ENCODE data around the gene PRDM4. TPM values are rescaled to one million over a fixed set of nuclear protein-coding genes. Genes with fewer than 3 reads are reported as not detected.

Gene PRDM4
- total and polyA plus RNA-seq, 4 donors: 2.3 to 7.5 (median 5.6) TPM

DNA sequence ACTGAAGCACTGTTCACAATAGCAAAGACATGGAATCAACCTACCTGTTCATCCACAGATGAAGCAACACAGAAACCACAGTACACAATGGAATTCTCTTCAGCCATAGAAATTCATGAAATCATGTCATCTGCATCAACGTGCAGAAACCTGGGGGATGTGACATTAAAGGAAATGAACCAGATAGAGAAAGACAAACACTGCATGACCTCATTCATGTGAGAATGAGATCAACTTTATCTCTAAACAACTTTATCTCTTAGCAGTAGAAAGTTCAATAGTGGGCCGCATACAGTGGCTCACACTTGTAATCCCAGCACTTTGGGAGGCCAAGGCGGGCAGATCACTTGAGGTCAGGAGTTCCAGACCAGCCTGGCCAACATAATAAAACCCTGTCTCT is 33.5 kb upstream of the PRDM4 start:
- no peak for TF ChIP-seq NR2F2 (IDR thresholded peaks at IDR 0.05)
- TF ChIP-seq, protein P1, sequence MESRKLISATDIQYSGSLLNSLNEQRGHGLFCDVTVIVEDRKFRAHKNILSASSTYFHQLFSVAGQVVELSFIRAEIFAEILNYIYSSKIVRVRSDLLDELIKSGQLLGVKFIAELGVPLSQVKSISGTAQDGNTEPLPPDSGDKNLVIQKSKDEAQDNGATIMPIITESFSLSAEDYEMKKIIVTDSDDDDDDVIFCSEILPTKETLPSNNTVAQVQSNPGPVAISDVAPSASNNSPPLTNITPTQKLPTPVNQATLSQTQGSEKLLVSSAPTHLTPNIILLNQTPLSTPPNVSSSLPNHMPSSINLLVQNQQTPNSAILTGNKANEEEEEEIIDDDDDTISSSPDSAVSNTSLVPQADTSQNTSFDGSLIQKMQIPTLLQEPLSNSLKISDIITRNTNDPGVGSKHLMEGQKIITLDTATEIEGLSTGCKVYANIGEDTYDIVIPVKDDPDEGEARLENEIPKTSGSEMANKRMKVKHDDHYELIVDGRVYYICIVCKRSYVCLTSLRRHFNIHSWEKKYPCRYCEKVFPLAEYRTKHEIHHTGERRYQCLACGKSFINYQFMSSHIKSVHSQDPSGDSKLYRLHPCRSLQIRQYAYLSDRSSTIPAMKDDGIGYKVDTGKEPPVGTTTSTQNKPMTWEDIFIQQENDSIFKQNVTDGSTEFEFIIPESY (IDR thresholded peaks at IDR 0.05): no peak
- no peak for TF ChIP-seq GABPA (IDR thresholded peaks at IDR 0.05 in 1 of 2, conservative IDR thresholded peaks at IDR 0.05 in 1 of 2)
- no peak for TF ChIP-seq RAD21 (IDR thresholded peaks at IDR 0.05)
- TF ChIP-seq, protein P2, sequence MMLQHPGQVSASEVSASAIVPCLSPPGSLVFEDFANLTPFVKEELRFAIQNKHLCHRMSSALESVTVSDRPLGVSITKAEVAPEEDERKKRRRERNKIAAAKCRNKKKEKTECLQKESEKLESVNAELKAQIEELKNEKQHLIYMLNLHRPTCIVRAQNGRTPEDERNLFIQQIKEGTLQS (IDR thresholded peaks at IDR 0.05): no peak
- TF ChIP-seq FOXA2 (IDR thresholded peaks at IDR 0.05): no peak
- Histone ChIP-seq H3K36me3 (ENCODE audit: control insufficient read depth in 4 of 4, insufficient read depth in 3 of 4, low read depth in 1 of 4, low read length in 3 of 4) (no peaks in the 10 kb centered on the region), H3K4me1 (ENCODE audit: control insufficient read depth in 4 of 4, insufficient read depth in 4 of 4, low read length in 3 of 4) (peaks cover 0 to 4% (median 0%) of the 10 kb centered on the region in 4 donors), H3K9ac (ENCODE audit: low read depth in 1 of 2, low read length in 2 of 2) (no peak overlapping the region), H3K27me3 (ENCODE audit: control insufficient read depth in 4 of 4, insufficient read depth in 4 of 4, low read length in 3 of 4) (peaks cover 0 to 5% (median 2%) of the 10 kb centered on the region in 4 donors), H3K9me3 (ENCODE audit: control insufficient read depth in 4 of 4, low read length in 3 of 4) (no peaks in the 10 kb centered on the region), H3K27ac (ENCODE audit: low read depth in 1 of 2, low read length in 2 of 2) (no peak overlapping the region), H3K4me3 (ENCODE audit: low read depth in 1 of 3, low read length in 3 of 3) (no peak overlapping the region)
- no peak for DNase-seq (ENCODE audit: low spot score)
- 47% methylated on average over 3 of the region's 3 CpGs for WGBS

DNA sequence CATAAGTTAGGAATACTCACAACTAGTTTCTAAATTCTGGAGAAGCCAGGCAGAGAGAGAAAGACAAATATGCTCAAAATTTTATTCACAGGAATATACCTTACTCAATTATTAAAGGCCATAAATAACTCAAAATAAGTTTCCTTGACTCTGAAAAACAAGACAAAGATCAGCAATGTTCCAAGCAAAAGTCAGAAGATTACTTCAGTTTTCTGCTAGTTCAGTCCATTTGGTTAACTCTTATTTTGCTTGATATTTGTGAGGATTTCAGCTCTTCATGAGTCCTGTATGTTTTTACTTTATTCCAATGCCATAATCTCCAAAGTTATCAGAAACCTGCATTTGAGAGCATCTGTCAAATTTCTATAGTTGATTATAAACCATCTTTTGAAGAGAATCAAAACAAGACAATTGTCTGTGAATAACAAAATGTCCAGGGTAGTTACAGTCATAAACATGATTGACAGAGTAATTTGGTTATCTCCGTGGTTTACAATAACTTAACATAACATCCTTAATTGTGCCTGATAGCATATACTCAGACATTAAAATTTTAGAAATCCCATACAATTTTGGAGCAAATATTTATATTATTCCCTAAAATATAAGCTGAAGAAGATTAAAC is 30.6 kb upstream of the PRDM4 start:
- Histone ChIP-seq H3K9ac (ENCODE audit: low read depth in 1 of 2, low read length in 2 of 2) (no peak overlapping the region), H3K27ac (ENCODE audit: low read depth in 1 of 2, low read length in 2 of 2) (no peak overlapping the region), H3K9me3 (ENCODE audit: control insufficient read depth in 4 of 4, low read length in 3 of 4) (no peaks in the 10 kb centered on the region), H3K4me3 (ENCODE audit: low read depth in 1 of 3, low read length in 3 of 3) (no peak overlapping the region), H3K27me3 (ENCODE audit: control insufficient read depth in 4 of 4, insufficient read depth in 4 of 4, low read length in 3 of 4) (peaks cover 0 to 5% (median 2%) of the 10 kb centered on the region in 4 donors), H3K36me3 (ENCODE audit: control insufficient read depth in 4 of 4, insufficient read depth in 3 of 4, low read depth in 1 of 4, low read length in 3 of 4) (no peaks in the 10 kb centered on the region), H3K4me1 (ENCODE audit: control insufficient read depth in 4 of 4, insufficient read depth in 4 of 4, low read length in 3 of 4) (peaks cover 0 to 10% (median 5%) of the 10 kb centered on the region in 4 donors)
- TF ChIP-seq FOXA1 (IDR thresholded peaks at IDR 0.05) (no peak), HNF4A (conservative IDR thresholded peaks at IDR 0.05) (no peak), GABPA (IDR thresholded peaks at IDR 0.05 in 1 of 2, conservative IDR thresholded peaks at IDR 0.05 in 1 of 2) (no peak)
- TF ChIP-seq, protein P3, sequence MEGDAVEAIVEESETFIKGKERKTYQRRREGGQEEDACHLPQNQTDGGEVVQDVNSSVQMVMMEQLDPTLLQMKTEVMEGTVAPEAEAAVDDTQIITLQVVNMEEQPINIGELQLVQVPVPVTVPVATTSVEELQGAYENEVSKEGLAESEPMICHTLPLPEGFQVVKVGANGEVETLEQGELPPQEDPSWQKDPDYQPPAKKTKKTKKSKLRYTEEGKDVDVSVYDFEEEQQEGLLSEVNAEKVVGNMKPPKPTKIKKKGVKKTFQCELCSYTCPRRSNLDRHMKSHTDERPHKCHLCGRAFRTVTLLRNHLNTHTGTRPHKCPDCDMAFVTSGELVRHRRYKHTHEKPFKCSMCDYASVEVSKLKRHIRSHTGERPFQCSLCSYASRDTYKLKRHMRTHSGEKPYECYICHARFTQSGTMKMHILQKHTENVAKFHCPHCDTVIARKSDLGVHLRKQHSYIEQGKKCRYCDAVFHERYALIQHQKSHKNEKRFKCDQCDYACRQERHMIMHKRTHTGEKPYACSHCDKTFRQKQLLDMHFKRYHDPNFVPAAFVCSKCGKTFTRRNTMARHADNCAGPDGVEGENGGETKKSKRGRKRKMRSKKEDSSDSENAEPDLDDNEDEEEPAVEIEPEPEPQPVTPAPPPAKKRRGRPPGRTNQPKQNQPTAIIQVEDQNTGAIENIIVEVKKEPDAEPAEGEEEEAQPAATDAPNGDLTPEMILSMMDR (IDR thresholded peaks at IDR 0.05; ENCODE audit: low read depth, low read length, missing input control): no peak
- DNase-seq (ENCODE audit: low spot score): no peak
- WGBS: 74% methylated on average over 1 of the region's 1 CpG

DNA sequence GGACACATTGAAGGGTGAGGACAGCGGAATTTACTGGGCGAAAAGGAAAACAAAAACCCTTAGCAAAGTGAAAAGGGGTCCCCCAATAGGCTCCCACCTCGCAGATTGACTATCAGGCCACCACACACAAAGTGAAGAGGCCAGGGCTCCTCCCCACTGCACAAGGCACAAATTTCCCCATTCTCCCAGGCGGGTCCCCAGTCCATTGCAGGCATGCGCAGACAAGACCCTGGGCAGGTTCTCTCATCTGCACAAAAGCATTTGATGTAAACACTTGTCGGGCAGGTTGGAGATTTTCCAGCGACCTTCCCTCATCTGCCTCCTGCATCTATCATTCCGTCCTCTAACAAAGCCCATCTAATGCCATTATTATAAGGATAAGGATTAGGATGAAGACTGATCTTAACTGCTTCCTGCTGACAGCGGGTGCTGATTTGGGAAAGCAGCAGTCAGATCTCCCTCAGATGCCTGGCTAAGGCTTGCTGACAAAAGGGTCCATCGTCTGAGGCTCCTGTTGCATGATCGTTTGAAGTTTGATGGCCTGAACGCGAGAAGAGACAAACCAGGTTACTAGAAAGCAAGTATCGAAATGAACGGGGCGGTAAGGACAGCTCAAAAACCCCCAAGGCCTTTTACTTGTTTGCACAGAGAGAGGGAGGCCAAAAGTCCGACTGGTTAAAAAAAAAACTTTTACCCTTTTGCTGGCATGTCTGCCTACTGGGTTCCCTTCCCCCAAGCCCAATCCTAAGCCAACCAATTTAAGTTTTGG is 27.9 kb upstream of the PRDM4 start:
- no peak for DNase-seq (ENCODE audit: low spot score)
- no peaks in the 10 kb centered on the region for H3K27me3 ChIP-seq (ENCODE audit: control insufficient read depth in 4 of 4, insufficient read depth in 4 of 4, low read length in 3 of 4)
- H3K4me1 ChIP-seq (ENCODE audit: control insufficient read depth in 4 of 4, insufficient read depth in 4 of 4, low read length in 3 of 4): peaks cover 0 to 10% (median 5%) of the 10 kb centered on the region in 4 donors
- 61% methylated on average over 17 of the region's 17 CpGs for WGBS
- no peak overlapping the region for H3K9ac ChIP-seq (ENCODE audit: low read depth in 1 of 2, low read length in 2 of 2)
- no peak overlapping the region for H3K27ac ChIP-seq (ENCODE audit: low read depth in 1 of 2, low read length in 2 of 2)
- no peaks in the 10 kb centered on the region for H3K9me3 ChIP-seq (ENCODE audit: control insufficient read depth in 4 of 4, low read length in 3 of 4)
- peak; percentile 8 for TF ChIP-seq SP1 (IDR thresholded peaks at IDR 0.05)
- TF ChIP-seq, protein P4, sequence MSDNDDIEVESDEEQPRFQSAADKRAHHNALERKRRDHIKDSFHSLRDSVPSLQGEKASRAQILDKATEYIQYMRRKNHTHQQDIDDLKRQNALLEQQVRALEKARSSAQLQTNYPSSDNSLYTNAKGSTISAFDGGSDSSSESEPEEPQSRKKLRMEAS (IDR thresholded peaks at IDR 0.05): no peak
- TF ChIP-seq, protein P5, sequence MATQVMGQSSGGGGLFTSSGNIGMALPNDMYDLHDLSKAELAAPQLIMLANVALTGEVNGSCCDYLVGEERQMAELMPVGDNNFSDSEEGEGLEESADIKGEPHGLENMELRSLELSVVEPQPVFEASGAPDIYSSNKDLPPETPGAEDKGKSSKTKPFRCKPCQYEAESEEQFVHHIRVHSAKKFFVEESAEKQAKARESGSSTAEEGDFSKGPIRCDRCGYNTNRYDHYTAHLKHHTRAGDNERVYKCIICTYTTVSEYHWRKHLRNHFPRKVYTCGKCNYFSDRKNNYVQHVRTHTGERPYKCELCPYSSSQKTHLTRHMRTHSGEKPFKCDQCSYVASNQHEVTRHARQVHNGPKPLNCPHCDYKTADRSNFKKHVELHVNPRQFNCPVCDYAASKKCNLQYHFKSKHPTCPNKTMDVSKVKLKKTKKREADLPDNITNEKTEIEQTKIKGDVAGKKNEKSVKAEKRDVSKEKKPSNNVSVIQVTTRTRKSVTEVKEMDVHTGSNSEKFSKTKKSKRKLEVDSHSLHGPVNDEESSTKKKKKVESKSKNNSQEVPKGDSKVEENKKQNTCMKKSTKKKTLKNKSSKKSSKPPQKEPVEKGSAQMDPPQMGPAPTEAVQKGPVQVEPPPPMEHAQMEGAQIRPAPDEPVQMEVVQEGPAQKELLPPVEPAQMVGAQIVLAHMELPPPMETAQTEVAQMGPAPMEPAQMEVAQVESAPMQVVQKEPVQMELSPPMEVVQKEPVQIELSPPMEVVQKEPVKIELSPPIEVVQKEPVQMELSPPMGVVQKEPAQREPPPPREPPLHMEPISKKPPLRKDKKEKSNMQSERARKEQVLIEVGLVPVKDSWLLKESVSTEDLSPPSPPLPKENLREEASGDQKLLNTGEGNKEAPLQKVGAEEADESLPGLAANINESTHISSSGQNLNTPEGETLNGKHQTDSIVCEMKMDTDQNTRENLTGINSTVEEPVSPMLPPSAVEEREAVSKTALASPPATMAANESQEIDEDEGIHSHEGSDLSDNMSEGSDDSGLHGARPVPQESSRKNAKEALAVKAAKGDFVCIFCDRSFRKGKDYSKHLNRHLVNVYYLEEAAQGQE (IDR thresholded peaks at IDR 0.05): no peak
- TF ChIP-seq FOXA1 (IDR thresholded peaks at IDR 0.05): no peak
- no peak for TF ChIP-seq EGR1 (IDR thresholded peaks at IDR 0.05; ENCODE audit: low read depth in 2 of 2)
- TF ChIP-seq RXRA (IDR thresholded peaks at IDR 0.05): no peak
- peak; percentile 38 to 46 for TF ChIP-seq HNF4A (conservative IDR thresholded peaks at IDR 0.05)
- TF ChIP-seq TAF1 (conservative IDR thresholded peaks at IDR 0.05): no peak
- TF ChIP-seq, protein P1 (IDR thresholded peaks at IDR 0.05): no peak
- no peak for TF ChIP-seq JUND (IDR thresholded peaks at IDR 0.05)
- H3K36me3 ChIP-seq (ENCODE audit: control insufficient read depth in 4 of 4, insufficient read depth in 3 of 4, low read depth in 1 of 4, low read length in 3 of 4): no peaks in the 10 kb centered on the region
- no peak overlapping the region for H3K4me3 ChIP-seq (ENCODE audit: low read depth in 1 of 3, low read length in 3 of 3)

All from liver (tissue), 9 donors.